Measurements from ENCODE around the gene TXNL4A. TPM values are rescaled to one million over a fixed set of nuclear protein-coding genes. Genes with fewer than 3 reads are reported as not detected.
"Not testable (repeated sequence)": the region's sequence is repeated elsewhere in the genome, so short reads cannot be mapped to it uniquely, and the experiment has no call there.

The TXNL4A gene
- total RNA-seq, 2 experiments from 2014 or later, result 208 to 210 TPM

GRCh38 chr18:80002468-80002867, 14.1 kb upstream of the TXNL4A start:
- ChIA-PET POLR2A (interaction anchor here (0.6 kb wide), 1 partner anchor 371 kb away, joined by 3 read pairs; no protein-coding TSS in a partner anchor), CTCF (no interaction called here)

GRCh38 chr18:80000877-80001276, 12.5 kb upstream of the TXNL4A start:
- ChIA-PET POLR2A (no interaction called here), CTCF (no interaction called here)

- CTCF ChIA-PET, POLR2A ChIA-PET: not testable (repeated sequence)
Observed at GRCh38 chr18:79999701-80000100, 11.3 kb upstream of the TXNL4A start.

- ChIA-PET CTCF (no interaction called here), POLR2A (no interaction called here)
Observed at GRCh38 chr18:79991494-79991893, 3.1 kb upstream of the TXNL4A start.

- ChIA-PET POLR2A (interaction anchor here (1.3 to 2.7 kb wide), 2 partner anchors 26 to 45 kb away, joined by 5 to 12 read pairs; partner anchors contain the start of gene RBFA), CTCF (interaction anchor here (1.2 to 1.5 kb wide), 2 partner anchors 26 to 44 kb away, joined by 3 read pairs; no protein-coding TSS in a partner anchor)
Observed at GRCh38 chr18:79989195-79989497, 783 bp upstream of the TXNL4A start.

- POLR2A ChIA-PET, result interaction anchor here (1.0 to 2.7 kb wide), 4 partner anchors 23 to 46 kb away, joined by 3 to 12 read pairs (median 4); partner anchors contain the start of genes HSBP1L1, RBFA and SLC66A2
Observed at GRCh38 chr18:79988071-79988450, 302 bp downstream of the TXNL4A start.

GRCh38 chr18:79987566-79987965, 797 bp downstream of the TXNL4A start:
- CTCF ChIA-PET, result interaction anchor here (1.0 to 2.7 kb wide), 3 partner anchors 15 to 24 kb away, joined by 3 to 11 read pairs (median 3); partner anchors contain the start of gene HSBP1L1
- POLR2A ChIA-PET, result interaction anchor here (0.6 to 2.7 kb wide), 6 partner anchors 23 to 464 kb away, joined by 3 to 12 read pairs (median 4); partner anchors contain the start of genes ADNP2, HSBP1L1, RBFA and SLC66A2

More at GRCh38 chr18:79988071-79988450, 302 bp downstream of the TXNL4A start:
- CTCF ChIA-PET, result interaction anchor here (1.0 to 2.7 kb wide), 3 partner anchors 15 to 24 kb away, joined by 3 to 11 read pairs (median 3); partner anchors contain the start of gene HSBP1L1

GRCh38 chr18:79986726-79987125, 1.6 kb downstream of the TXNL4A start:
- ChIA-PET CTCF (interaction anchor here (2.7 kb wide), 1 partner anchor 23 kb away, joined by 11 read pairs; the partner anchor contains the start of gene HSBP1L1), POLR2A (interaction anchor here (0.6 to 1.2 kb wide), 4 partner anchors 22 to 463 kb away, joined by 3 to 8 read pairs (median 4); partner anchors contain the start of genes ADNP2, HSBP1L1 and SLC66A2)

- ChIA-PET CTCF (interaction anchor here (1.6 kb wide), 1 partner anchor 22 kb away, joined by 5 read pairs; no protein-coding TSS in a partner anchor), POLR2A (no interaction called here)
Observed at GRCh38 chr18:79985172-79985571, 3.2 kb downstream of the TXNL4A start.

- POLR2A ChIA-PET, result interaction anchor here (0.6 to 1.7 kb wide), 4 partner anchors 19 to 274 kb away, joined by 3 to 5 read pairs (median 4); partner anchors contain the start of gene HSBP1L1
- CTCF ChIA-PET, result interaction anchor here (1.6 kb wide), 1 partner anchor 20 kb away, joined by 5 read pairs; no protein-coding TSS in a partner anchor
Observed at GRCh38 chr18:79983793-79984192, 4.6 kb downstream of the TXNL4A start.

- CTCF ChIA-PET, result interaction anchor here (1.2 kb wide), 1 partner anchor 20 kb away, joined by 4 read pairs; no protein-coding TSS in a partner anchor
- POLR2A ChIA-PET, result interaction anchor here (0.6 to 1.7 kb wide), 4 partner anchors 19 to 274 kb away, joined by 3 to 5 read pairs (median 4); partner anchors contain the start of gene HSBP1L1
Observed at GRCh38 chr18:79983253-79983652, 5.1 kb downstream of the TXNL4A start.

GRCh38 chr18:79982736-79983135, 5.6 kb downstream of the TXNL4A start:
- ChIA-PET POLR2A (interaction anchor here (1.7 kb wide), 1 partner anchor 19 kb away, joined by 5 read pairs; no protein-coding TSS in a partner anchor), CTCF (interaction anchor here (1.2 kb wide), 1 partner anchor 19 kb away, joined by 4 read pairs; no protein-coding TSS in a partner anchor)

- CTCF ChIA-PET, result interaction anchor here (1.6 kb wide), 1 partner anchor 13 kb away, joined by 3 read pairs; no protein-coding TSS in a partner anchor
- POLR2A ChIA-PET, result no interaction called here
Observed at GRCh38 chr18:79980585-79980984, 7.8 kb downstream of the TXNL4A start.

- POLR2A ChIA-PET, result no interaction called here
- CTCF ChIA-PET, result no interaction called here
Observed at GRCh38 chr18:79979843-79980242, 8.5 kb downstream of the TXNL4A start.

- POLR2A ChIA-PET, result no interaction called here
- CTCF ChIA-PET, result no interaction called here
Observed at GRCh38 chr18:79975985-79976680, 12.2 kb downstream of the TXNL4A start.

- CTCF ChIA-PET, result no interaction called here
- POLR2A ChIA-PET, result no interaction called here
Observed at GRCh38 chr18:79975043-79975442, 13.3 kb downstream of the TXNL4A start.

- CTCF ChIA-PET, result no interaction called here
- POLR2A ChIA-PET, result no interaction called here
Observed at GRCh38 chr18:79974025-79974654, 14.2 kb downstream of the TXNL4A start.

- POLR2A ChIA-PET, result no interaction called here
- CTCF ChIA-PET, result interaction anchor here (1.4 kb wide), 1 partner anchor 14 kb away, joined by 3 read pairs; the partner anchor contains the start of gene TXNL4A
Observed at GRCh38 chr18:79973517-79973916, 14.8 kb downstream of the TXNL4A start.

- ChIA-PET POLR2A (no interaction called here), CTCF (interaction anchor here (1.4 kb wide), 1 partner anchor 15 kb away, joined by 3 read pairs; the partner anchor contains the start of gene TXNL4A)
Observed at GRCh38 chr18:79972720-79973119, 15.6 kb downstream of the TXNL4A start.

- ChIA-PET CTCF (interaction anchor here (1.4 kb wide), 1 partner anchor 16 kb away, joined by 3 read pairs; the partner anchor contains the start of gene TXNL4A), POLR2A (no interaction called here)
Observed at GRCh38 chr18:79971986-79972385, 16.4 kb downstream of the TXNL4A start.
